AG04449 (cell line): ENCODE measurements around the gene ACO2.

Experiments
- CTCF ChIA-PET: fragments of 350-600 bp; formaldehyde crosslinking; extraction: SDS; loops from one replicate; lab custom pipeline; 2021; ENCODE audit warnings: antibody characterized with exemption; lab: Yijun Ruan, JAX
- POLR2A ChIA-PET: fragments of 400-600, 350-600 bp; formaldehyde crosslinking; extraction: SDS; loops from one replicate; lab custom pipeline; 2020; ENCODE audit warnings: antibody characterized with exemption, inconsistent platforms; lab: Yijun Ruan, JAX
- DNase-seq: peaks from one replicate; pipeline ENCODE4 v3.0.0-alpha.2; 2010; ENCODE audit warnings: low read depth, low spot score
- H3K4me3 ChIP-seq: 2 replicates; pipeline ENCODE4 v1.5.1; 2011; ENCODE audit warnings: low read depth, mild to moderate bottlenecking, control low read depth, low read length
- CTCF ChIP-seq: IDR thresholded peaks from one replicate; pipeline ENCODE4 v1.5.1; 2011; ENCODE audit warnings: mild to moderate bottlenecking, moderate library complexity, low read length, control low read depth, inconsistent platforms; ENCODE audit not compliant: insufficient read depth; ENCODE audit errors: missing control alignments

The ACO2 gene

GRCh38 chr22:41500303-41500702 lies 31.4 kb downstream of the ACO2 start:
- POLR2A ChIA-PET: no interaction called here
- CTCF ChIA-PET: interaction anchor here (0.6 to 5.4 kb wide), 9 partner anchors 9 to 98 kb away, joined by 3 to 36 read pairs (median 5); no protein-coding TSS in a partner anchor
- no peak for DNase-seq
- H3K4me3 ChIP-seq: no peak overlapping the region
- no peak for TF ChIP-seq CTCF

GRCh38 chr22:41501209-41501608 lies 32.3 kb downstream of the ACO2 start:
- CTCF ChIA-PET: interaction anchor here (0.7 to 5.4 kb wide), 8 partner anchors 10 to 99 kb away, joined by 4 to 36 read pairs (median 6); no protein-coding TSS in a partner anchor
- no peak for TF ChIP-seq CTCF
- no peak overlapping the region for H3K4me3 ChIP-seq
- DNase-seq: no peak
- POLR2A ChIA-PET: no interaction called here

- ChIA-PET POLR2A (no interaction called here), CTCF (interaction anchor here (1.5 to 4.2 kb wide), 3 partner anchors 13 to 101 kb away, joined by 6 to 37 read pairs (median 7); no protein-coding TSS in a partner anchor)
- TF ChIP-seq CTCF: no peak
- no peak overlapping the region for H3K4me3 ChIP-seq
- no peak for DNase-seq
Observed at GRCh38 chr22:41504397-41504796, 35.5 kb downstream of the ACO2 start.

GRCh38 chr22:41504816-41505215 lies 35.9 kb downstream of the ACO2 start:
- DNase-seq: no peak
- POLR2A ChIA-PET: no interaction called here
- no peak for TF ChIP-seq CTCF
- CTCF ChIA-PET: interaction anchor here (1.1 to 4.2 kb wide), 4 partner anchors 12 to 101 kb away, joined by 3 to 37 read pairs (median 6); no protein-coding TSS in a partner anchor
- no peak overlapping the region for H3K4me3 ChIP-seq

- POLR2A ChIA-PET: no interaction called here
- DNase-seq: no peak
- TF ChIP-seq CTCF: no peak
- no peak overlapping the region for H3K4me3 ChIP-seq
- CTCF ChIA-PET: interaction anchor here (1.1 to 4.2 kb wide), 5 partner anchors 9 to 102 kb away, joined by 3 to 37 read pairs (median 6); no protein-coding TSS in a partner anchor
Observed at GRCh38 chr22:41505511-41506220, 36.7 kb downstream of the ACO2 start.

GRCh38 chr22:41507330-41508063 lies 38.6 kb downstream of the ACO2 start:
- ChIA-PET POLR2A (no interaction called here), CTCF (interaction anchor here (0.7 to 4.2 kb wide), 2 partner anchors 9 kb away, joined by 3 to 37 read pairs; no protein-coding TSS in a partner anchor)
- TF ChIP-seq CTCF: no peak
- no peak for DNase-seq
- H3K4me3 ChIP-seq: no peak overlapping the region
